H1 (cell line): Measurements from ENCODE around the gene EFCAB13. TPM values are rescaled to one million over a fixed set of nuclear protein-coding genes. Genes with fewer than 3 reads are reported as not detected.

ENCODE experiments used
- BRCA1 ChIP-seq: IDR thresholded peaks from 2 replicates; pipeline ENCODE4 v1.6.1; 2012; ENCODE audit warnings: low read depth, low read length, improper control_type of control experiment
- CHD2 ChIP-seq: IDR thresholded peaks from 2 replicates; pipeline ENCODE4 v1.6.1; 2012; ENCODE audit warnings: low read length, improper control_type of control experiment
- NRF1 ChIP-seq: IDR thresholded peaks from 2 replicates; pipeline ENCODE4 v1.6.1; 2011; ENCODE audit warnings: mild to moderate bottlenecking, low read depth, low read length, improper control_type of control experiment
- RAD21 ChIP-seq, 2 experiments: IDR thresholded peaks in 1 of 2; conservative IDR thresholded peaks in 1 of 2; 2 replicates each; pipeline ENCODE4 v1.6.1; 2011; ENCODE audit warnings: low read depth in 2 of 2, low read length in 2 of 2, improper control_type of control experiment in 1 of 2, inconsistent platforms in 1 of 2, mild to moderate bottlenecking in 1 of 2, moderate library complexity in 1 of 2
- RNF2 ChIP-seq: fragments of 200-900, 300-1000 bp; sonication (generic); IDR thresholded peaks from 2 replicates; pipeline ENCODE4 v1.7.1; 2016; ENCODE audit warnings: borderline replicate concordance, low read depth, mild to moderate bottlenecking, antibody characterized with exemption, low read length; ENCODE audit not compliant: poor library complexity, severe bottlenecking; ENCODE audit errors: missing control alignments
- SIN3A ChIP-seq, 2 experiments: IDR thresholded peaks in 1 of 2; conservative IDR thresholded peaks in 1 of 2; 2 replicates each; pipeline ENCODE4 v1.6.1; 2011 to 2012; ENCODE audit warnings: low read length in 2 of 2, improper control_type of control experiment in 1 of 2, low read depth in 1 of 2, mild to moderate bottlenecking in 1 of 2
- SP4 ChIP-seq: IDR thresholded peaks from 2 replicates; pipeline ENCODE4 v1.6.1; 2012; ENCODE audit warnings: low read length, inconsistent platforms
- TAF1 ChIP-seq: IDR thresholded peaks from 2 replicates; pipeline ENCODE4 v1.6.1; 2011; ENCODE audit warnings: mild to moderate bottlenecking, low read depth, low read length
- TAF7 ChIP-seq: optimal IDR thresholded peaks from 2 replicates; pipeline ENCODE3; 2011; ENCODE audit warnings: low read depth, mild to moderate bottlenecking, inconsistent platforms, low read length, moderate library complexity, borderline replicate concordance
- TCF12 ChIP-seq: IDR thresholded peaks from 2 replicates; pipeline ENCODE4 v1.6.1; 2011; ENCODE audit warnings: low read depth, mild to moderate bottlenecking, low read length
- polyA plus RNA-seq, 7 experiments: library from polyadenylated mRNA; depleted of rRNA in 3 of 7; stranded (reverse) in 5 of 7; unstranded in 2 of 7; fragments of >200 nt in 5 of 7; fragments of 200-250 nt in 2 of 7; gene quantifications; 1 replicate in 5 of 7; 2 replicates in 1 of 7; 4 replicates in 1 of 7; pipeline versions ENCODE4 v1.2.1 to v1.2.3, GENCODE V29; 2011 to 2013; ENCODE audit warnings: missing spikeins in 2 of 7, mixed read lengths in 2 of 7
- total RNA-seq: library from RNA; stranded (reverse); fragmentation: NEBNext Ultra II Directional; extraction: Animal tissue kit (Norgen Biotek cat#: 25700); gene quantifications from 2 replicates; pipeline ENCODE4 v1.2.1, GENCODE V29; 2021
- TF ChIP-seq, protein P1 (sequence below): fragments of 300-600 bp; sonication (generic); IDR thresholded peaks from 2 replicates; pipeline ENCODE4 v1.7.1; 2012; ENCODE audit warnings: low read length, moderate library complexity, mild to moderate bottlenecking, inconsistent platforms; ENCODE audit not compliant: insufficient replicate concordance

The EFCAB13 gene
- total and polyA plus RNA-seq, 2 of the 8 experiments (the other 6 are each of a cell fraction or from before 2014, with no cell fraction given) = 0.12 to 2.0 TPM

DNA sequence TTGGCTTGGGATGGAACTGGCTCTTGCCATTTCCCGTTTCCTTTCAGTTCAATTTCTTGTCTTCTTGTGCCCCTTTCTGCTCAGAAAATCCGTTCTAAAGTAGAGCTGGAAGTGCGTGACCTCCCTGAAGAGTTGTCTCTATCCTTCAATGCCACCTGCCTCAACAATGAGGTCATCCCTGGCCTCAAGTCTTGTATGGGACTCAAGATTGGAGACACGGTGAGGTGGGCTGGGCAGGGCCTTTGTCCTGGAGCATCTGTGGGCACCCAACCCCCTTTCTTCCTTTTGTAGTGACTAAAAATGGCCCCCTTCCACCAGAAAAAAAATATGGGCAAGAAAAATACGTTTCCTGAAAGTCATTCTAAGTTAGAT, 32.9 kb upstream of the EFCAB13 start (continued):
- TF ChIP-seq, protein P1, sequence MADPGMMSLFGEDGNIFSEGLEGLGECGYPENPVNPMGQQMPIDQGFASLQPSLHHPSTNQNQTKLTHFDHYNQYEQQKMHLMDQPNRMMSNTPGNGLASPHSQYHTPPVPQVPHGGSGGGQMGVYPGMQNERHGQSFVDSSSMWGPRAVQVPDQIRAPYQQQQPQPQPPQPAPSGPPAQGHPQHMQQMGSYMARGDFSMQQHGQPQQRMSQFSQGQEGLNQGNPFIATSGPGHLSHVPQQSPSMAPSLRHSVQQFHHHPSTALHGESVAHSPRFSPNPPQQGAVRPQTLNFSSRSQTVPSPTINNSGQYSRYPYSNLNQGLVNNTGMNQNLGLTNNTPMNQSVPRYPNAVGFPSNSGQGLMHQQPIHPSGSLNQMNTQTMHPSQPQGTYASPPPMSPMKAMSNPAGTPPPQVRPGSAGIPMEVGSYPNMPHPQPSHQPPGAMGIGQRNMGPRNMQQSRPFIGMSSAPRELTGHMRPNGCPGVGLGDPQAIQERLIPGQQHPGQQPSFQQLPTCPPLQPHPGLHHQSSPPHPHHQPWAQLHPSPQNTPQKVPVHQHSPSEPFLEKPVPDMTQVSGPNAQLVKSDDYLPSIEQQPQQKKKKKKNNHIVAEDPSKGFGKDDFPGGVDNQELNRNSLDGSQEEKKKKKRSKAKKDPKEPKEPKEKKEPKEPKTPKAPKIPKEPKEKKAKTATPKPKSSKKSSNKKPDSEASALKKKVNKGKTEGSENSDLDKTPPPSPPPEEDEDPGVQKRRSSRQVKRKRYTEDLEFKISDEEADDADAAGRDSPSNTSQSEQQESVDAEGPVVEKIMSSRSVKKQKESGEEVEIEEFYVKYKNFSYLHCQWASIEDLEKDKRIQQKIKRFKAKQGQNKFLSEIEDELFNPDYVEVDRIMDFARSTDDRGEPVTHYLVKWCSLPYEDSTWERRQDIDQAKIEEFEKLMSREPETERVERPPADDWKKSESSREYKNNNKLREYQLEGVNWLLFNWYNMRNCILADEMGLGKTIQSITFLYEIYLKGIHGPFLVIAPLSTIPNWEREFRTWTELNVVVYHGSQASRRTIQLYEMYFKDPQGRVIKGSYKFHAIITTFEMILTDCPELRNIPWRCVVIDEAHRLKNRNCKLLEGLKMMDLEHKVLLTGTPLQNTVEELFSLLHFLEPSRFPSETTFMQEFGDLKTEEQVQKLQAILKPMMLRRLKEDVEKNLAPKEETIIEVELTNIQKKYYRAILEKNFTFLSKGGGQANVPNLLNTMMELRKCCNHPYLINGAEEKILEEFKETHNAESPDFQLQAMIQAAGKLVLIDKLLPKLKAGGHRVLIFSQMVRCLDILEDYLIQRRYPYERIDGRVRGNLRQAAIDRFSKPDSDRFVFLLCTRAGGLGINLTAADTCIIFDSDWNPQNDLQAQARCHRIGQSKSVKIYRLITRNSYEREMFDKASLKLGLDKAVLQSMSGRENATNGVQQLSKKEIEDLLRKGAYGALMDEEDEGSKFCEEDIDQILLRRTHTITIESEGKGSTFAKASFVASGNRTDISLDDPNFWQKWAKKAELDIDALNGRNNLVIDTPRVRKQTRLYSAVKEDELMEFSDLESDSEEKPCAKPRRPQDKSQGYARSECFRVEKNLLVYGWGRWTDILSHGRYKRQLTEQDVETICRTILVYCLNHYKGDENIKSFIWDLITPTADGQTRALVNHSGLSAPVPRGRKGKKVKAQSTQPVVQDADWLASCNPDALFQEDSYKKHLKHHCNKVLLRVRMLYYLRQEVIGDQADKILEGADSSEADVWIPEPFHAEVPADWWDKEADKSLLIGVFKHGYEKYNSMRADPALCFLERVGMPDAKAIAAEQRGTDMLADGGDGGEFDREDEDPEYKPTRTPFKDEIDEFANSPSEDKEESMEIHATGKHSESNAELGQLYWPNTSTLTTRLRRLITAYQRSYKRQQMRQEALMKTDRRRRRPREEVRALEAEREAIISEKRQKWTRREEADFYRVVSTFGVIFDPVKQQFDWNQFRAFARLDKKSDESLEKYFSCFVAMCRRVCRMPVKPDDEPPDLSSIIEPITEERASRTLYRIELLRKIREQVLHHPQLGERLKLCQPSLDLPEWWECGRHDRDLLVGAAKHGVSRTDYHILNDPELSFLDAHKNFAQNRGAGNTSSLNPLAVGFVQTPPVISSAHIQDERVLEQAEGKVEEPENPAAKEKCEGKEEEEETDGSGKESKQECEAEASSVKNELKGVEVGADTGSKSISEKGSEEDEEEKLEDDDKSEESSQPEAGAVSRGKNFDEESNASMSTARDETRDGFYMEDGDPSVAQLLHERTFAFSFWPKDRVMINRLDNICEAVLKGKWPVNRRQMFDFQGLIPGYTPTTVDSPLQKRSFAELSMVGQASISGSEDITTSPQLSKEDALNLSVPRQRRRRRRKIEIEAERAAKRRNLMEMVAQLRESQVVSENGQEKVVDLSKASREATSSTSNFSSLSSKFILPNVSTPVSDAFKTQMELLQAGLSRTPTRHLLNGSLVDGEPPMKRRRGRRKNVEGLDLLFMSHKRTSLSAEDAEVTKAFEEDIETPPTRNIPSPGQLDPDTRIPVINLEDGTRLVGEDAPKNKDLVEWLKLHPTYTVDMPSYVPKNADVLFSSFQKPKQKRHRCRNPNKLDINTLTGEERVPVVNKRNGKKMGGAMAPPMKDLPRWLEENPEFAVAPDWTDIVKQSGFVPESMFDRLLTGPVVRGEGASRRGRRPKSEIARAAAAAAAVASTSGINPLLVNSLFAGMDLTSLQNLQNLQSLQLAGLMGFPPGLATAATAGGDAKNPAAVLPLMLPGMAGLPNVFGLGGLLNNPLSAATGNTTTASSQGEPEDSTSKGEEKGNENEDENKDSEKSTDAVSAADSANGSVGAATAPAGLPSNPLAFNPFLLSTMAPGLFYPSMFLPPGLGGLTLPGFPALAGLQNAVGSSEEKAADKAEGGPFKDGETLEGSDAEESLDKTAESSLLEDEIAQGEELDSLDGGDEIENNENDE = no peak
- TF ChIP-seq TAF7 (no peak), BRCA1 (no peak), TCF12 (no peak), RNF2 (no peak), NRF1 (no peak), CHD2 (no peak), RAD21 (IDR thresholded peaks at IDR 0.05 in 1 of 2, conservative IDR thresholded peaks at IDR 0.05 in 1 of 2; ENCODE audit: low read depth in 2 of 2, low read length in 2 of 2) (no peak), SP4 (no peak), SIN3A (conservative IDR thresholded peaks at IDR 0.05 in 1 of 2, IDR thresholded peaks at IDR 0.05 in 1 of 2; ENCODE audit: low read depth in 1 of 2, low read length in 2 of 2) (no peak), TAF1 (no peak)
